BJ (cell line): ENCODE measurements around the gene CD163L1. TPM values are rescaled to one million over a fixed set of nuclear protein-coding genes. Genes with fewer than 3 reads are reported as not detected.

Source experiments
- CTCF ChIA-PET: fragments of 350-600 bp; formaldehyde crosslinking; extraction: SDS; loops from one replicate; lab custom pipeline; 2021; ENCODE audit warnings: antibody characterized with exemption, inconsistent platforms; lab: Yijun Ruan, JAX
- POLR2A ChIA-PET: fragments of 300-600 bp; sonication (Branson Sonifier 250); formaldehyde crosslinking; extraction: SDS; loops from one replicate; lab custom pipeline; 2021; ENCODE audit warnings: antibody characterized with exemption; lab: Charles Lee
- DNase-seq: peaks from one replicate; pipeline ENCODE4 v3.0.0-alpha.2; 2011; ENCODE audit warnings: low read depth
- H3K27me3 ChIP-seq: 2 replicates; pipeline ENCODE4 v1.6.0; 2011; ENCODE audit warnings: low read length; ENCODE audit not compliant: control insufficient read depth, insufficient read depth
- H3K36me3 ChIP-seq: 2 replicates; pipeline ENCODE4 v1.5.1; 2011; ENCODE audit warnings: low read length; ENCODE audit not compliant: control insufficient read depth, insufficient read depth
- H3K4me3 ChIP-seq: 2 replicates; pipeline ENCODE4 v1.5.1; 2011; ENCODE audit warnings: low read depth, mild to moderate bottlenecking, control low read depth, low read length
- polyA plus RNA-seq: library from polyadenylated mRNA; depleted of rRNA; stranded (reverse); fragments of >200 nt; gene quantifications from 2 replicates; pipeline ENCODE4 v1.2.3, GENCODE V29; 2011
- TF ChIP-seq, protein P1 (sequence below): IDR thresholded peaks from 2 replicates; pipeline ENCODE4 v1.5.1; 2011; ENCODE audit warnings: low read depth, mild to moderate bottlenecking, control low read depth, inconsistent platforms, low read length, moderate library complexity; ENCODE audit not compliant: insufficient read depth

Gene CD163L1
- polyA plus RNA-seq, 1 experiment: 1.0 TPM

DNA sequence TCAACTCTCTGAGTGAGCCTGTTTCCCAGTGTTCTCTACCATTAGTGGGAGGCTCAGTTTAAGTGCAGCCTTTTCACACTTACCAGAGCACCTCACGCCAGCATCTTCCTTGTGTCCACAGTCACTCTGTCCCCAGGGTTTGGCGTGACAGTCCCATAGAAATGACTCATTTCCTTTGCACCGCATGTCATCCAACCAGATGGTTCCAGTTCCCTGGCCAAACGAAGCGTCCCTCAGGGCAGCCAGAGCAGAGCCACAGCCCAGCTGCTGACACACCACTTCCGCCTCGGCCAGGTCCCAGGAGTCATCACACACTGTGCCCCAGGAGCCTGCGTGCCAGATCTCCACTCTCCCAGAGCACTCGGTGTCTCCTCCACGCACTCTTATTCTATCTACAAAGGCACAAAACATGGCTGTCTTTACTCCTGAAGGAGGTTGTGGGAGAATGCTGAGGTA is 74.7 kb downstream of the CD163L1 start:
- H3K4me3 ChIP-seq: no peak overlapping the region
- TF ChIP-seq, protein P1, sequence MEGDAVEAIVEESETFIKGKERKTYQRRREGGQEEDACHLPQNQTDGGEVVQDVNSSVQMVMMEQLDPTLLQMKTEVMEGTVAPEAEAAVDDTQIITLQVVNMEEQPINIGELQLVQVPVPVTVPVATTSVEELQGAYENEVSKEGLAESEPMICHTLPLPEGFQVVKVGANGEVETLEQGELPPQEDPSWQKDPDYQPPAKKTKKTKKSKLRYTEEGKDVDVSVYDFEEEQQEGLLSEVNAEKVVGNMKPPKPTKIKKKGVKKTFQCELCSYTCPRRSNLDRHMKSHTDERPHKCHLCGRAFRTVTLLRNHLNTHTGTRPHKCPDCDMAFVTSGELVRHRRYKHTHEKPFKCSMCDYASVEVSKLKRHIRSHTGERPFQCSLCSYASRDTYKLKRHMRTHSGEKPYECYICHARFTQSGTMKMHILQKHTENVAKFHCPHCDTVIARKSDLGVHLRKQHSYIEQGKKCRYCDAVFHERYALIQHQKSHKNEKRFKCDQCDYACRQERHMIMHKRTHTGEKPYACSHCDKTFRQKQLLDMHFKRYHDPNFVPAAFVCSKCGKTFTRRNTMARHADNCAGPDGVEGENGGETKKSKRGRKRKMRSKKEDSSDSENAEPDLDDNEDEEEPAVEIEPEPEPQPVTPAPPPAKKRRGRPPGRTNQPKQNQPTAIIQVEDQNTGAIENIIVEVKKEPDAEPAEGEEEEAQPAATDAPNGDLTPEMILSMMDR: no peak
- no peaks in the 10 kb centered on the region for H3K36me3 ChIP-seq
- ChIA-PET CTCF (no interaction called here), POLR2A (no interaction called here)
- peak; percentile 31 for DNase-seq
- no peaks in the 10 kb centered on the region for H3K27me3 ChIP-seq

DNA sequence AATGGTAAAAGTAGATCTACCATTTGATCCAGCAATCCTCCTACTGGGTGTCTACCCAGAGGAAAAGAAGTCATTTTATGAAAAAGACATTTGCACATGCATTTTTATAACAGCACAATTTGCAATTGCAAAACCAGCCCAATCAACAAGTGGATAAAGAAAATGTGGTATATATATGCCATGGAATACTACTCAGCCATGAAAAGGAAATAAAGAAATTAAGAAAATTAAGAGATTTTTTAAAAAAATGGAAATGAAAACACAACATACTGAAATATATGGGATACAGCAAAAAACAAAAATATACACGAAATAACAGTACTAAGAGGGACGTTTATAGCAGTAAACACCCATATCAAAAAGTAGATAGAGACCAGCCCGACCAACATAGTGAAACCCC is 81.2 kb downstream of the CD163L1 start:
- POLR2A ChIA-PET: no interaction called here
- TF ChIP-seq, protein P1: no peak
- H3K36me3 ChIP-seq: no peaks in the 10 kb centered on the region
- no peaks in the 10 kb centered on the region for H3K27me3 ChIP-seq
- DNase-seq: no peak
- H3K4me3 ChIP-seq: no peak overlapping the region
- CTCF ChIA-PET: interaction anchor here (0.6 kb wide), 1 partner anchor 21 kb away, joined by 3 read pairs; no protein-coding TSS in a partner anchor

DNA sequence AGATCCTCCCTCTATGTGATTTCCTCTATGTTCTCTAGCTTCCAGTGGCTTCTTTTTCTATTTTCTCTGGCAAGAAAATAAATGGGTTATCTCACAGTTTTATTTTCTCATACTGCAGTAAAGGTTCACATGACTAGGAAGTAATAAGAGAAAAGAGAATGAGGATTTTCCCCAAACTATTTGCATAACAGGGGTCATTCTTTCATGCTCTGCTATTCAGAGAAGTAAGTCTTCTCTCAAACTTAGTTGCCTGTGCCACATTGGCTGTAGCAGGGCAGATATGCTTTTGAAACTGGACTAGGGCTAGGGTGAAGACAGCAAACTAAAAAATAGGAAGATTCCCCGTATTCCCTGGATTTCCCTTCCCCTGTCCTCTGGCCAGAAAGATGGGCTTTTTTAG is 82.7 kb downstream of the CD163L1 start:
- ChIA-PET CTCF (no interaction called here), POLR2A (no interaction called here)
- Histone ChIP-seq H3K27me3 (no peaks in the 10 kb centered on the region), H3K4me3 (no peak overlapping the region), H3K36me3 (no peaks in the 10 kb centered on the region)
- no peak for DNase-seq
- TF ChIP-seq, protein P1: no peak

DNA sequence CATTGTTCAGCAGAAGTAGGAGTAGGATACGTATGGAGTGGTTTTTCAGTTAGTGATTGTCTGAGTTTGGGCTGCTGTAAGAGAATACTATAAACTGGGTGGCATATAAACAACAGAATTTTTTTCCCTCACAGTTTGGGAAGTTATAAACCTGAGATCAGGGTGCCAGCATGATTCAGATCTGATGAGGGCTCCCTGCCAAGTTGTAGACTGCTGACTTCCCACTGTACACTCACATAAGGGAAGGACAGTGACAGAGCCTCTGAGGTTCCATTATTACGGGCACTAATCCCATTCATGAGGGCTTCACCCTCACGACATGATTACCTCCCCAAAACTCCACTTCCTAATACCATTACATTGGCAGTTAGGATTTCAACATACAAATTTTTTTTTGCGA is 89.4 kb downstream of the CD163L1 start:
- DNase-seq: no peak

DNA sequence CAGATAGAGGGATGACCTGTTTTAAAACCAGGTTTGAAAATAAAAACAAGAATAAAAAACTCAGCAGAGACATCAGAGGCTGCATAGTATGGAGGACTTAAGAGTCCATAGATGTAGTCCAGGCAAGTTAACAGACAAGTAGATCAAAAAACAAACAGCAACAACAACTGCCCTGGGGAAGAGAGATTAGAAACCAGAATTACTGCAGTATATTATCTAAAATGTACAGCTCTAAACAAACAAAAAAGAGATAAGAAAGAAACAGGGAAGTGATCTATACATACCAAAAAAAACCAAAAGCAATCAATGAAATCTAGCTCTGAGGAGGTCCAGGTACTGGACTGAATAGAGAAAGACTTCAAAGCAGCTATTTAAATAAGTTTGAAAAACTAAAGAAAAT is 91.3 kb downstream of the CD163L1 start:
- ChIA-PET CTCF (interaction anchor here (1.0 kb wide), 1 partner anchor 96 kb away, joined by 3 read pairs; no protein-coding TSS in a partner anchor), POLR2A (no interaction called here)
- TF ChIP-seq, protein P1: no peak
- no peak for DNase-seq
- H3K27me3 ChIP-seq: no peaks in the 10 kb centered on the region
- H3K36me3 ChIP-seq: no peaks in the 10 kb centered on the region
- H3K4me3 ChIP-seq: no peak overlapping the region

More for the DNA sequence above, 89.4 kb downstream of the CD163L1 start:
- TF ChIP-seq, protein P1: no peak
- Histone ChIP-seq H3K36me3 (no peaks in the 10 kb centered on the region), H3K4me3 (no peak overlapping the region), H3K27me3 (no peaks in the 10 kb centered on the region)
- ChIA-PET CTCF (interaction anchor here (1.2 kb wide), 1 partner anchor 13 kb away, joined by 4 read pairs; no protein-coding TSS in a partner anchor), POLR2A (no interaction called here)
